IPS DF 4.7 (cell line): Measurements from ENCODE around the gene LMBR1L.
"Not testable (repeated sequence)": the region's sequence is repeated elsewhere in the genome, so short reads cannot be mapped to it uniquely, and the experiment has no call there.

ENCODE experiments used
- DNase-seq: peaks from one replicate; pipeline ENCODE4 v3.0.0-alpha.2; 2013; ENCODE audit warnings: low spot score; ENCODE audit errors: extremely low read depth

The LMBR1L gene

GRCh38 chr12:49110464-49111155 lies at the start of gene LMBR1L:
Gene LMBR1L, minus strand, starts transcription at chr12:49110847. Its CDS starts 292 bp downstream, at chr12:49110555.
- DNase-seq = no peak

GRCh38 chr12:49160399-49160798 lies 49.8 kb upstream of the LMBR1L start:
- no peak for DNase-seq

- no peak for DNase-seq
Observed at GRCh38 chr12:49154221-49154620, 43.6 kb upstream of the LMBR1L start.

GRCh38 chr12:49147384-49147783 lies 36.7 kb upstream of the LMBR1L start:
- no peak for DNase-seq

GRCh38 chr12:49146406-49146805 lies 35.8 kb upstream of the LMBR1L start:
- DNase-seq = no peak

- DNase-seq = no peak
Observed at GRCh38 chr12:49144384-49144783, 33.7 kb upstream of the LMBR1L start.

- no peak for DNase-seq
Observed at GRCh38 chr12:49138999-49139398, 28.4 kb upstream of the LMBR1L start.

GRCh38 chr12:49138587-49138986 lies 27.9 kb upstream of the LMBR1L start:
- no peak for DNase-seq

- no peak for DNase-seq
Observed at GRCh38 chr12:49137476-49137875, 26.8 kb upstream of the LMBR1L start.

GRCh38 chr12:49136997-49137396 lies 26.4 kb upstream of the LMBR1L start:
- not testable (repeated sequence) for DNase-seq

GRCh38 chr12:49133590-49133989 lies 22.9 kb upstream of the LMBR1L start:
- no peak for DNase-seq

GRCh38 chr12:49133014-49133413 lies 22.4 kb upstream of the LMBR1L start:
- no peak for DNase-seq

- DNase-seq = no peak
Observed at GRCh38 chr12:49131894-49132461, 21.3 kb upstream of the LMBR1L start.

GRCh38 chr12:49131051-49131893 lies 20.6 kb upstream of the LMBR1L start, which contains the start of gene TUBA1B:
Gene TUBA1B, minus strand, starts transcription at chr12:49131395. Its CDS starts 95 bp downstream, at chr12:49131300.
- no peak for DNase-seq

GRCh38 chr12:49130151-49131050 lies 19.8 kb upstream of the LMBR1L start:
- no peak for DNase-seq

GRCh38 chr12:49129332-49130150 lies 18.9 kb upstream of the LMBR1L start:
- no peak for DNase-seq

GRCh38 chr12:49127971-49128370 lies 17.3 kb upstream of the LMBR1L start:
- DNase-seq = not testable (repeated sequence)

- DNase-seq = no peak
Observed at GRCh38 chr12:49126852-49127763, 16.5 kb upstream of the LMBR1L start.

GRCh38 chr12:49121047-49121696 lies 10.5 kb upstream of the LMBR1L start:
- no peak for DNase-seq
